ENCODE data around the gene SBF2. TPM values are rescaled to one million over a fixed set of nuclear protein-coding genes. Genes with fewer than 3 reads are reported as not detected.
"Not testable (repeated sequence)": the region's sequence is repeated elsewhere in the genome, so short reads cannot be mapped to it uniquely, and the experiment has no call there.

The SBF2 gene
- total RNA-seq, 1 experiment from 2014 or later, result 67.9 TPM

DNA sequence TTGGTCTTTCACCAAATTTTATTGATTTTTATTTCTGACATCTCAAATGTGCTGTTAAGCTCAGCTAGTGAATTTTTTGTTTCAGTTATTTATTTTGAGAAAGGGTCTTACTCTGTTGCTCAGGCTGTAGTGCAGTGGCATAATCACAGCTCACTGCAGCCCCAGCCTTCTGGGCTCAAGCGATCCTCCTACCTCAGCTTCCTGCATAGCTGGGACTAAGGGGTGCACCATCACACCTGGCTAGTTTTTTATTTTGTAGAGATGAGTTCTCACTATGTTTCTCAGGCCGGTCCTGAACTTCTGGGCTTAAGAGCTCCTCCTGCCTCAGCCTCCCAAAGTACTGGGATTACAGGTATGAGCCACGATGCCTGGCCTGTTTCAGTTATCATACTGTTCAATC, 282.0 kb downstream of the SBF2 start:
- in situ Hi-C loops (cut with HindIII; ENCODE audit: low sequenced_read_pairs), result no loop called here

DNA sequence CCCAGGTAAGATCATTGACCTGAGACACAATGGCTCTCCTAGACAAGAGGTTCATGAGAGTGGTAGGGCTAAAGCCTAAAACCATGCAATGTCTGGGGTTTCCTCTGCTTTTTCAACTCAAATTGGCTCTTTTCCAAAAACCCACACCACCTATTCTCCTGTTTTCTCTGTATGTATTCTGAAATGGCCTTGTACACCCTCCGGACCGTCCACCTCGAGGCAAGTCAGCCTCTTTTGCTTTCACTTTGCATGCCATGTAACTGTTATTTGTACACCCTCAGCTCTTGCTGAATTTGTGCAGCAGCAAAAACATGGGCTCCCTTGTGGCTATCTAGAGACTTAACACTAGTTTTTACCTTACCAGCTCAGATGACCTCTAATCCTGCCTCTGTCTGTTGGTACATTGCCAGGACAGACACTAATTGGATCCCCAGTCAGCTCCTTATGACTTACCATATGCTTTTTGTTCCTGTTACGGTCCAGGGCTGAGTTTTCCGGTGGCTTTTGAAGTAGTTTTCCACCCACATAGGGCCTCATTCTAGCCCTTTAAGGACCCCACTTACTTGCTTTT, 288.0 kb downstream of the SBF2 start:
- no peak for DNase-seq (ENCODE audit: low spot score)
- in situ Hi-C loops (cut with HindIII; ENCODE audit: low sequenced_read_pairs), result no loop called here

More for the DNA sequence above, 282.0 kb downstream of the SBF2 start:
- DNase-seq (ENCODE audit: low spot score), result no peak

DNA sequence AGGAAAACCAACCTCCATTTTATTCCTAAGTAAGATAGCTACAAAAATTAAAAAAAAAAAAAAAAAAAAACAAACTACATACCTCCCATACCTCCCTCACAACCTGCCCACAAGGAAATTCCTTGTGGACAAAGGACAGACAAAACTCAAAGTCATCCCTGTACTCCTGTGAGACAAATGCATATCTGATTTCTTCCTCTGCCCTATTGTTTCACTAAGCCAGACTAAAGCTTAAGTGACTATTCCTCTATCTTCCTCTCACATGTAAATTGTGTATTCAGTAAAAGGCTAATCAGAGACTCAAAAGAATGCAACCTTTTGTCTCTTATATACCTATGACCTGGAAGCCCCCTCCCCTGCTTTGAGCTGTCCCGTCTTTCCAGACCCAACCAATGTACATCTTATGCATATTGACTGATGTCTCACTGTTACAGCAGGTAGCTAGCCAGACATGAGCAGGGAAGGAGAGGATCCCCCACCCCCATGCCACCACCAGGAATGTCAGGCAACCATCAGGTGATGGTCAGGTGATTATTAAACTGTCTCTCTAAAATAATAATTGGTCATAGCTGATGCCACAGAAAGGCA, 289.4 kb downstream of the SBF2 start:
- in situ Hi-C loops (cut with HindIII; ENCODE audit: low sequenced_read_pairs), result no loop called here
- DNase-seq (ENCODE audit: low spot score), result no peak

DNA sequence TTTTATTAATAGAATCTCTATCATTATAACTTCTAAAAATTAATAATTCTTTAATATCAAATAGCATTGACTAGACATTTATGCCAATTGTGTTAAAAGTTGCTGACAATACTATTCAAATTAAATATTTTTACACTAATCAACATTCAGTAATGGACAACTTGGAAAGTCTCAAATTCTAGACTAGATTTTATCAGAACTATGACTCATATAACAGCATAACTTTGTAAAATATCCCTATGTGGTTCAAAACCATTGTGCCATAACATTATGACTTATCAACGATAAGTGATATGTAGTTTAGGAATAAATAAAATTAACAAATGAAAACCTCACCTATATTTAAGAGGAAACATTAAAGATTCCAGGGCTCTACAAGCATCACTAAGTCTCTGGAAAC, 291.8 kb downstream of the SBF2 start:
- in situ Hi-C loops (cut with HindIII; ENCODE audit: low sequenced_read_pairs), result no loop called here
- no peak for DNase-seq (ENCODE audit: low spot score)

DNA sequence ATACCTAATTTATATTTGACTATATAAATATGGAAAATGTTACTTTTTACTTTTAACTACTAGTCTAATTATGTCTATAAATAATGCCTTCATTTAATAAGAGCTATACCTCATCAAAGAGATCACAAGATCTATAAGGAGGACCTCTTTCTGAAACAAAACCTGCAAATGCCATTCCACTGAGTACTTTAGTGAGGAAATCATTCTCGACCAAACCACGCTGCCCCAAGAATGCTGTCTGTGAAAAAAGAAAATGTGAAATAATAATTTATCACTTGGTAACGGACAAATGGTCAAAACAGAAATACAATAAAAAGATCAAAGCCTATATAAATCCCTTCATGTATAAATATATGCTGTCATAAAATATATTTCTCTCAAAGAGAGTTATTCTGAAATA, 301.7 kb downstream of the SBF2 start:
- in situ Hi-C loops (cut with HindIII; ENCODE audit: low sequenced_read_pairs), result no loop called here
- DNase-seq (ENCODE audit: low spot score), result no peak

DNA sequence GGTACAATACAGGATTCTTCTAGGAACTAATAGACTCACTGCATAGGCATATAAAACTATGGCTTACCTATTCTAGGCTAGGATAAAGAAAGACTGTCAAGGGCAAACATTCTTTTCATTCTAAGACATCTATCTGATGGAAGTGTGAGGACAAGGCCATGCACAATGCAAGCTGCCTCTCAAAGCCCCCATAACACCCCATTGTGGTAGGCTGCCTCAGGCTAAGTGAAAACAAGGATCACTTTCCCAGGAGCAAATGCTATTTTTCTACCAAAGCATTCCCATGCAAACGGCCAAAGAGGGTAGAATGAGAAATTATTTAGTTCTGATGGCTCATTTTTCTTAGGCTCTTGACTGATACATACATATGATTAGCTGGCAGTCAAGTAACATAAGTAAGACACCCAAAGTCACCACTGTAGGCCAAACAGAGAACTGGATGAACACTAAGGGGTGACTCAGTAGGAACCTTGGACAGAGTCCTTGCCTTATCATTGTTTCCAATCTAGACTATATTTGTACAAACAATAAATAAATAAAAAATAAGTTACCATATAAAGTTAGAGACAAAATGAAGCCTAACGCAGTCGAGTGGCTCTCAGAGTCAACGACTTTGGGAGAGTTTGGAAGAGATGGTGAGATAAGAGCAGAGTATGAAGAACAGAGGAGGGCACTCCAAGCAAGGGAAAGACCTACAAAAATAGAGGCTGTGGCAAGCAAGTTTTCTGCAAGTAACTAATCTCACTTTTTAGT, 303.6 kb downstream of the SBF2 start:
- DNase-seq (ENCODE audit: low spot score), result no peak
- in situ Hi-C loops (cut with HindIII; ENCODE audit: low sequenced_read_pairs), result no loop called here

DNA sequence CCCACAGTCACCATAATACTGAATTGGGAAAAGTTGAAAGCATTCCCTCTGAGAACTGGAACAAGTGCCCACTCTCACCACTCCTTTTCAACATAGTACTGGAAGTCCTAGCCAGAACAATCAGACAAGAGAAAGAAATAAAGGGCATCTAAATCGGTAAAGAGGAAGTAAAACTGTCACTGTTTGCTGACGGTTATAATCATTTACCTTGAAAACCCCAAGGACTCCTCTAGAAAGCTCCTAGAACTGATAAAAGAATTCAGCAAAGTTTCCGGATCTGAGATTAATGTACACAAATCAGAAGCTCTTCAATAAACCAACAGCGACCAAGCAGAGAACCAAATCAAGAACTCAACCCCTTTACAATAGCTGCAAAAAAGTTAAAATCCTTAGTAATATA, 306.7 kb downstream of the SBF2 start:
- DNase-seq (ENCODE audit: low spot score); in situ Hi-C loops (cut with HindIII; ENCODE audit: low sequenced_read_pairs): not testable (repeated sequence)

DNA sequence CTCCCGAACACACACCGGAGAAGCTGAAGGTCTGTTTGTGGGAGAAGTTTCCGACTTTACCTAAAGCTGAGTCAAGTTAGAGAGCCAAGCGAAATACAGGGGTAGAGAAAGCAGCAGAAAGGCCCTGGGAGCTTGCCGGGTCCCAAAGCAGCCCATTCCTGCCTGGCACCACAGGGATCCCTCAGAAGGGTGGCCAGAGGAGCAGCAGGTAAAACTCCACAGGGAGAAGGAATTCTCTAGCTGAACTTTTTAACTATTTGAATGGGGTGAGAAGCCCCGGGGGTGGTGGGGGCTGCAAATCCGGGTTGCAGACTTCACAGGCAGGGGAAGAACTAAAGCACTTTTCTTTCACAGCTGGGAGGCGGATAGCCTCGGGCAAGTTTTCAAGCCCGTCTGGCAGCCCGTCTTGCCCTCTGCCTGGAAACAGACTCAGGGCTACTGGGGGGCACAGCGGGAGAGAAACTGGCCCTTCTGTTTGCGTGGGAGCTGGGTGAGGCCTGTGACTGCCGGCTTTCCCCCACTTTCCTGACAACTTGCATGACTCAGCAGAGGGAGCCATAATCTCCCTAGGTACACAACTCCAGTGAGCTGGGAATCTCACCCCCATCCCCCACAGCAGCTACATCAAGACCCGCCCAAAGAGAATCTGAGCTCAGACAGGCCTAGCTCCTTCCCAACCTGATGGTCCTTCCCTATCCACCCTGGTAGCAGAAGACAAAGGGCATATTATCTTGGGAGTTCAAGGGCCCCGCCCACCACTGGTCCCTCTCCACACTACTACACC, 311.0 kb downstream of the SBF2 start:
- no peak for DNase-seq (ENCODE audit: low spot score)
- in situ Hi-C loops (cut with HindIII; ENCODE audit: low sequenced_read_pairs), result no loop called here

DNA sequence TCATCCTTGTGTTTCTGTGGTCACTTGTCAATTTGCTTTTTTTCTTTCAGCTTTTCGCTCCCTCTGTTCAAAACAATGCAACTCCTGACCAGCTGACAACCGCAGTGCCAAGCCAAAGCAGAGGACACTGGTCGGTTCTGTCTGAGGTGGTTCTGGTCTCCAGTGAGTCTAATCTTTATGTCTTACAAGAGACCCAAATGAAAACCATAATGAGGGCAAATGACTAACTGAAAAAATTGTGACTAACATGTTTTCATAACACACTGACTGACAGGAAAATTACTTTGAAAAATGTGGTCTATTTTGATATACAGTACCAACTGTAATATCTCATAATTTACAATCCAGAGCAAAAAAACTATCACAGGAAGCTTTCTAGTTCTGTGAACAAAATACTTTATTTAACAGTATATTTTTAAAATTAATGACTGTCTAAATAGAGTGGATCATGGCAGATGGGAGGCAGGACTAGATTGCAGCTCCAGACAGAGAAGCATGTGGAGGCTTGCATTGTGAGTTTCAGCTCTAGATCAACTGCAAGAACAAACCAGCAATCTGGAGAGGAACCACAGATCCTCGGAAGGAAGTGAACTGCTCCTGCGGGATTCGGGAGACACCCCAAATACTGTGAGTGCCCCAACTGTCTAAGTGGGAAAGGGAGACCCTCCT, 311.8 kb downstream of the SBF2 start:
- DNase-seq (ENCODE audit: low spot score), result no peak
- in situ Hi-C loops (cut with HindIII; ENCODE audit: low sequenced_read_pairs), result no loop called here

DNA sequence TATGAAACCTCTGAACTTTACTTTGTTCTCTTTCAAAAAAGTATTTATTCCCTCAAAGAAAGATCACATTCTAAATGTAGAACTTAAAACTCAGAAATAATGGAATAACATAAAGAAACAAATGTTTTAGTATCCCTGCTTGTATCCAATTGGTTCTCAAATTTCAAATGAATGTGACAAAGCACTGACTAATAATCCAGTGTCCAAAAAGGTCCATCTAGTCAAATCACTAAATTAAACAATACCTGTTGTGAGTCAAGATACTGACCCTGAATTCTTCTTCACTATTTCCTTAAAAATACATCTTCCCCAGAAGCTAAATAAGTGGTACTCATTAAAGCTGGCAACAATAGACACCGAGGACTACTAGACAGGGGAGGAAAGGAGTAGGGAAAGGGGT, 313.1 kb downstream of the SBF2 start:
- in situ Hi-C loops (cut with HindIII; ENCODE audit: low sequenced_read_pairs), result no loop called here
- no peak for DNase-seq (ENCODE audit: low spot score)

DNA sequence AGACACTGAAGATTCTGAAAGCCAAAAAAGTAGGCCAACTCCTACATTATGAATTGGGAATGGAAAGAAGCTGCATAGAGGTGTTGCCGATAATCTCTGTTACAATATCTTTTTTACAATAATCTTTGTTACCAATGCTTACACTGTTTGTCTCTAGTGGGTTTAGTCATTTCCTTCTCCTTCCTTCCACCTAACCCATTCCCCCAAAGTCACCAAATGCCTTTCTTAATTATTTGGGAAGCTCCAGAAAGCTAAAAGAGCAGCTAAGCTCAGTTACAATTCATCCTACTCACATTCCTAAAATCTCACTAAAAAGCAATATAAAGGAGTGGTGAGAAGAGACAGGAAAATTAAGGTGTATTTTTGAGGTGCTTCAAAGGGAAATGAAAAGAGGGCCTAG, 316.5 kb downstream of the SBF2 start:
- DNase-seq (ENCODE audit: low spot score), result no peak
- in situ Hi-C loops (cut with HindIII; ENCODE audit: low sequenced_read_pairs), result no loop called here

DNA sequence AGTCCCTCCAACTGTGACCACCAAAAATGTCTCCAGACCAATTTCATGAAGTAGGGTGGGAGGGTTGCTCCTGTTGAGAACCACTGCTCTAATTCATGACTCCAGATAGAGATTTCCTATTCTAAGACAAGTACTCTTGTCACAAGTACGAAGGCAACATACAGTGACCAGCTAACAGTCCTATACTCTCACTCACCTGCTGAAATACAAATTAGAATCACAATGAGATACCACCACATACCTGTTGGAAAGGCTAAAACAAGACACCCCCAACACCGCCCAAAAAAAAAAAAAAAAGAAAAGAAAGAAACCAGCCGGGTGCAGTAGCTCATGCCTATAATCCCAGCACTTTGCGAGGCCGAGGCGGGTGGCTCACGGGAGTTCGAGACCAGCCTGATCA, 319.6 kb downstream of the SBF2 start:
- in situ Hi-C loops (cut with HindIII; ENCODE audit: low sequenced_read_pairs), result no loop called here

DNA sequence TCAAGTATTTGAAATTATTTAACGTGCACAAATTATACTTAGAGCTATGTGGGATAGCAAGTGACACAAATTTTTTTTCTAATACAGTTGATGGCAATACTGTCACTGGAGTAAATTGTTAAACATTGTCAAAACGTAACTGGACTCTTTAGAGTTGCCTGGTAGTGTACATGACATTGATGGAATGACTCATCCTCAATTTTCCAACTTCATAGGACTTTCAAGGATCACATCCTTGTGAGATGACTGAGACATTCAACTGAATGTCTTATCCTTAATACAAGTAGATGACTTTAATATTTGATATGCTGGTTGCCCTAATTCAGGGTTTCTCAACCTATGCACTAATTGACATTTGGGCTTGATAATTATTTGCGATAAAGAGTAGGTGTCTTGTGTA, 320.1 kb downstream of the SBF2 start:
- no peak for DNase-seq (ENCODE audit: low spot score)
- in situ Hi-C loops (cut with HindIII; ENCODE audit: low sequenced_read_pairs), result no loop called here

More for the DNA sequence above, 319.6 kb downstream of the SBF2 start:
- DNase-seq (ENCODE audit: low spot score), result no peak

DNA sequence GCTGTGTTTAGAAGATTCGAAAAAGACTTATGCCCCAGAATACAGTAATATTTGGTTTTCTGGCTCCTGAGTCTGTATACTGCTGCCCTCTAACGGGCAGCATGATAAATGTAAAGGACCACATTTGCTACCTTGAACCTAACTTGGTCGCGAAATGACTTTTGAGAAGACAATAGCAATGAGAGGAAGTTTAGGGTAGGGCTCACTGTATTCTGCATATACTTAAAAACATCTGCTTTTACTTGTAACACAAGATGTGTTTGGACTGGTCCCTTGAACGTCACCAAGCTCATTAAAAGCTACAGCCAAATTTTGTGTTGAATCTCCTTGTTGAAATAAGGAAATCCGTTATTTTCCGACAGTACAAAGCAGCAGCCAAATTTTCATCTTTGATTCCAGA, 321.0 kb downstream of the SBF2 start:
- in situ Hi-C loops (cut with HindIII; ENCODE audit: low sequenced_read_pairs), result no loop called here
- peak; percentile 47 for DNase-seq (ENCODE audit: low spot score)

DNA sequence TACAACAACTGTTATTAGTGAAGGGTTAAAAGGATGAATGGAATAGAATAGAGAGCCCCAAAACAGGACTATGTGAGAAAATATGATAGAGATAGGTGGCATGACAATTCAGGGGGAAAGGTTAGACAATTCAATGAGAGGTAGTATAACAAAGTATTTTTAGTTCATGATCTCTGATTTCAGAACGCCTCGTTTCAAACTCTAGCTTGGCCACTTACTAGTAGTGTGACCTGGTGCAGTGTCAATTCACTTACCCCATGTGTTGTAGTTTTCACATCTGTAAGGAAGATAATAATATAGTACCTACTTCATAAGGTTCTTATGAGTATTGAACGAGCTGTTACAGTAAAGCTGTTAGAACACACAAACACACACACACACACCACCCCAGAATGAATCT, 322.1 kb downstream of the SBF2 start:
- in situ Hi-C loops (cut with HindIII; ENCODE audit: low sequenced_read_pairs), result no loop called here

DNA sequence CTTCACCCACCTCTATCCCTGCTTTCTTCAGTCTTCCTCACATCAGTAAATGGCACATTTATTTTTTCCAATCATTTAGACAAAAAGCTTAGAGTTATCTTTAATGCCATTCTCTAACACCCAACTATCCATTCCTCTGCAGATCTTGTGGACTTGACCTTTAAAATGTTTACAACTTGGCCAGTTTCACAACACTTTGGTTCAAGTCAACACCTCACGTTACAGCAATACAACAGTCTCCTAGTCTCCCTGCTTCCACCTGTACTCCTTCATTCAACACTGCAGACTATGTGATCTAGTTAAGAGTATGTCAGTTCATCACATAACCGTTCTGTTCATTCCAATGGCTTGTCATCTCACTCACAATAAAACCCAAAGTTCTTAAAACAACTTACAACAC, 325.0 kb downstream of the SBF2 start:
- in situ Hi-C loops (cut with HindIII; ENCODE audit: low sequenced_read_pairs), result no loop called here
- DNase-seq (ENCODE audit: low spot score), result no peak

More for the DNA sequence above, 322.1 kb downstream of the SBF2 start:
- DNase-seq (ENCODE audit: low spot score), result no peak

DNA sequence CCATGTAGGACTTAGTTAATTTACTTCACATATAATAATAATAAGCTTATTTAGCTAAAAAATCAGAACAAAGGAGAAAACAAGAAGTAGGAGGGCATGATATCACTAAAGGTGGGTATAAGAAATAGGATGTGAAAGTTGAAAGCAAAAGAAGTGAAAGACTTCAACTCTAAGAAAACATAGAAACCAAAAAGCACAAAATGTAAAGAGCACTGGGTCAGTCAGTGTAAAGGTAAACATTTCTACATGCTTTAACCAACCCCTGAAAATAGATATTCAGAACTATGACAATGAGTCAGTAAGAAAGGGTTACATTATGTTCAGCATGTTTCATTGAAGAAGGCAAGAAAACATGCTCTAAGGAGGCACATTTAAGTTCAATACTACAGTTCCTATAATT, 331.3 kb downstream of the SBF2 start:
- no peak for DNase-seq (ENCODE audit: low spot score)
- in situ Hi-C loops (cut with HindIII; ENCODE audit: low sequenced_read_pairs), result no loop called here

DNA sequence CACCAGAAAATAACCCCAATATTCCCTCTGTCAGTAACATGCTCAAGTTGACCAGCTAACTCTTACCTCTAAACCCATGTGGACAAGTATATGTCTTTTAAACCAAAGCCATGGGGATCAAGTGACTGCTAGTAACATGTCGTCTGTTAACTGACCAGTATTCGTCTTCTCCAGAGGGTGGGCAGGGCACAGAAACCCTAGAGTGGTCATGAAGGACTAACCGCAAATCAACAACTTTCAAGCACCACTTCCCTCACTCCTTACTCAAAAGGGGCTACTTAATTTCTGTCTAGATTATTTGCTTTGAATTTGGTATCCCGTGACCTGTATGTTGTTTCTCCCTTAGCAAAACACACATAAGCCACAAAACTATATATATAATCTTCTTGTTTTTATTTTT, 336.9 kb downstream of the SBF2 start:
- no peak for DNase-seq (ENCODE audit: low spot score)
- in situ Hi-C loops (cut with HindIII; ENCODE audit: low sequenced_read_pairs), result no loop called here

DNA sequence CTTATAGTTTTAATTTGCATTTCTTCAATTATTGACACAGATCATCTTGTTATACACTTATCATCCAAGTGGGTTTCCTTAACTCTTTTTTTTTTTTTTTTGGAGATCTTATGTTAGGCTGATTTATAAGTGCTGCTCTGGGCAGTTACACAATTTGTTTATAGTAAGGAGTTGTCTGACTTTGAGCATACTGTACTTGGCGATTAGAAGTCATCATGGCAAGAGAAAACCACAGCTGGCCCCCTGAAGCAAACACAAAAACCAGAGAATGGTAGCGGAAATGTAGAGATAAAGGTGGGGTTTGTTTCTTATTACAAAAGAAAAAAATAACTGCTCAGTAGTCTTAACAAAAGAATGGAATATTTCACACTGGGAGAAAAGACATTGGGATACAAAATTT, 337.5 kb downstream of the SBF2 start:
- in situ Hi-C loops (cut with HindIII; ENCODE audit: low sequenced_read_pairs), result no loop called here
- no peak for DNase-seq (ENCODE audit: low spot score)

DNA sequence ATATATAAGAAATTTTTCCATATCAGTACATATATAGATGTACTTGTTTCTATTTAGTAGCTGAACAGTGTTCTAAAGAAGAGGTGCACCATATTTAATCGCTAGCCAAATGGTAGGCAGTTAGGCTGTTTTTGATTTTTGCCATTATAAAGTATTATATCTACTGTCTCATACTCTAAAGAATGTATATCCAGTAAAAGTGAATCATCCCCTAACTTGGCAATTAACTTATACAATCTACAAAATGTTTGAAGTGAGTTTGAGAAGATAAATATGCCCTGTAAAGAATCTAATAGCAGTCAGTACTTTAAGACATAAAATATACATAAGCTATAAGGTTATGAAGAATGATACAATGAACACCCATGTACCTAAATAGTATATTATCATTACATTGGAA, 338.6 kb downstream of the SBF2 start:
- no peak for DNase-seq (ENCODE audit: low spot score)
- in situ Hi-C loops (cut with HindIII; ENCODE audit: low sequenced_read_pairs), result no loop called here
